Purkinje cell (primary cell): ENCODE results near the gene FMC1. TPM values are rescaled to one million over a fixed set of nuclear protein-coding genes. Genes with fewer than 3 reads are reported as not detected.

Source experiments
- polyA plus RNA-seq: library from polyadenylated mRNA; unstranded; fragments of >200 nt; fragmentation: Nextera tagmentation; gene quantifications from 2 replicates; pipeline ENCODE4 v1.2.1, GENCODE V29; 2014

Gene FMC1
- polyA plus RNA-seq, result 316 and 393 TPM in 2 replicates

DNA sequence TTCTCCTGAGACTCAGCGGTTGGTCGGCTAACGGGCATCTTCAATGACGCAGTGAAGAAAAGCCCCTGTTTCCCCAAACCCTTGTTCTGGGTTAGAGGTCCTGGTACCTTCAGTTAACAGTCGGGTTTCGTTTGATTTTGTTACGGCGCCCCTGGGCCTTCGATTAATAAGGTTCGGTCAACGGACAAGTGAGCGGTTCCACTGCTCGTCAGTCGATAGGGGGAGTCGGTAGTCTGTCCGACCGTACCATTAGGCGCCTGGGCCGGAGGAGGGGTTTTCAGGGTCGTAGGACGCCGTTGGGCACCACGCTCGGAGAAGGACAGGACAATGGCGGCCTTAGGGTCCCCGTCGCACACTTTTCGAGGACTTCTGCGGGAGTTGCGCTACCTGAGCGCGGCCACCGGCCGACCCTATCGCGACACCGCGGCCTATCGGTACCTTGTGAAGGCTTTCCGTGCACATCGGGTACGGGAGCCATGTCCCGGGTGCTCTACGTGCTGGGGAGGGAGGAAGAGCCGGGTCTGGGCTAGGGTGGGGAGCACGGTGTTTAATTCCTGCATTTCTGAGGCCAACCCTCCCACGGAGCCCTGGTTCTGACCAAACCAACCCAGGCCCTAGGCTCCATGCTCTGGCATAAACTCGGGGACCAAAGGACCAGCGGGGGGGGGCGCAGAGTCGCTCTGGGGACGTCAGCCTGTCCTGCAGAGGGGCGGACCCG lies at the start of gene FMC1:
TSS of gene FMC1 (plus strand) at position 280 of the 718 bp plus-strand sequence. CDS start at position 328, 48 bp downstream.

GRCh38 chr7:139359366-139360209 lies 18.5 kb downstream of the FMC1 start, which contains the start of gene LUC7L2:
Gene LUC7L2, plus strand, starts transcription at chr7:139359894. Its CDS starts 368 bp downstream, at chr7:139360262.

Other genes starting within 250 kb of the FMC1 start
- gene ZC3HAV1, start 231.6 kb upstream of the FMC1 start, polyA plus RNA-seq, result 0.78 and 1.1 TPM in 2 replicates
- gene UBN2, start 110.1 kb upstream of the FMC1 start, polyA plus RNA-seq, result 7.0 and 8.5 TPM in 2 replicates
- gene LUC7L2, start 18.6 kb downstream of the FMC1 start, polyA plus RNA-seq, result 28.1 and 33.2 TPM in 2 replicates
- gene KLRG2, start 142.3 kb downstream of the FMC1 start, polyA plus RNA-seq, result not detected in 2 replicates
- 19.5 and 55.6 TPM in 2 replicates for gene CLEC2L, start 182.3 kb downstream of the FMC1 start, polyA plus RNA-seq